GM12878 (cell line): ENCODE measurements around the gene COL26A1. TPM values are rescaled to one million over a fixed set of nuclear protein-coding genes. Genes with fewer than 3 reads are reported as not detected.

Source experiments
- ATAC-seq: fragments of 200-7000 bp; cut with Tn5 transposase; 3 replicates; pipeline ENCODE4 v1.9.1; 2020; ENCODE audit warnings: mild to moderate bottlenecking, moderate library complexity
- BruUV-seq: library from RNA; stranded (reverse); fragments of 400-500 nt; replicated peaks from 2 replicates; lab custom pipeline; 2021; lab: Mats Ljungman, UMichigan
- CTCF ChIA-PET: fragments of 300-600 bp; sonication (Branson Sonifier 250); formaldehyde crosslinking; extraction: SDS; loops from one replicate; lab custom pipeline; 2021; ENCODE audit warnings: inconsistent platforms; lab: Yijun Ruan, JAX
- POLR2A ChIA-PET: fragments of 350-600 bp; formaldehyde crosslinking; extraction: SDS; loops from one replicate; lab custom pipeline; 2021; ENCODE audit warnings: inconsistent platforms; lab: Charles Lee
- RAD21 ChIA-PET: fragments of 300-600 bp; sonication (Branson Sonifier 250); formaldehyde crosslinking; loops from one replicate; lab custom pipeline; 2023; ENCODE audit warnings: antibody characterized with exemption; ENCODE audit not compliant: unreplicated experiment; lab: Charles Lee
- SMC1A ChIA-PET: fragments of 300-600 bp; sonication (Branson Sonifier 250); formaldehyde crosslinking; loops from one replicate; lab custom pipeline; 2023; ENCODE audit not compliant: unreplicated experiment, uncharacterized antibody; lab: Charles Lee
- DNase-seq: peaks from one replicate; pipeline ENCODE4 v3.0.0-alpha.2; 2011; ENCODE audit warnings: low read depth, low spot score
- FAIRE-seq: peaks from 3 replicates; lab custom pipeline; 2011; peaks lifted over from hg19 to GRCh38; lab: Jason Lieb, UNC
- H2AFZ ChIP-seq: 2 replicates; pipeline ENCODE4 v1.6.0; 2011; ENCODE audit warnings: low read depth, low read length, control low read depth; ENCODE audit not compliant: control insufficient read depth
- H3K27ac ChIP-seq: 2 replicates; pipeline ENCODE4 v1.5.1; 2011; ENCODE audit warnings: control low read depth; ENCODE audit not compliant: control insufficient read depth, insufficient read depth
- H3K27me3 ChIP-seq, 2 experiments: replicated peaks in 1 of 2; 2 replicates each; pipeline versions ENCODE4 v1.6.0 to v1.6.1; 2011; ENCODE audit warnings: low read length in 1 of 2; ENCODE audit not compliant: control insufficient read depth in 2 of 2, insufficient read depth in 2 of 2
- H3K36me3 ChIP-seq, 2 experiments: 2 replicates each; pipeline ENCODE4 v1.5.1; 2011; ENCODE audit warnings: low read length in 1 of 2; ENCODE audit not compliant: control insufficient read depth in 2 of 2, insufficient read depth in 2 of 2
- H3K4me1 ChIP-seq: 2 replicates; pipeline ENCODE4 v1.6.1; 2011; ENCODE audit warnings: mild to moderate bottlenecking, low read length, moderate library complexity, mixed read lengths; ENCODE audit not compliant: control insufficient read depth, insufficient read depth
- H3K4me2 ChIP-seq: 2 replicates; pipeline ENCODE4 v1.6.0; 2011; ENCODE audit warnings: control low read depth; ENCODE audit not compliant: control insufficient read depth, insufficient read depth
- H3K4me3 ChIP-seq: fragments of 200-600 bp; sonication (generic); 2 replicates; pipeline ENCODE4 v1.5.1; 2016
- H3K79me2 ChIP-seq: 2 replicates; pipeline ENCODE4 v1.6.0; 2011; ENCODE audit warnings: low read length; ENCODE audit not compliant: control insufficient read depth, insufficient read depth
- H3K9ac ChIP-seq: 2 replicates; pipeline ENCODE4 v1.8.0; 2011; ENCODE audit warnings: low read length, control low read depth, mixed read lengths; ENCODE audit not compliant: control insufficient read depth, insufficient read depth
- H3K9me3 ChIP-seq: replicated peaks from 3 replicates; pipeline ENCODE4 v1.5.1; 2011; ENCODE audit warnings: mild to moderate bottlenecking, low read length; ENCODE audit not compliant: control insufficient read depth, insufficient read depth
- H4K20me1 ChIP-seq: 2 replicates; pipeline ENCODE4 v1.6.0; 2011; ENCODE audit not compliant: control insufficient read depth, insufficient read depth
- CEBPB ChIP-seq, 2 experiments: fragments of 150-350 bp in 1 of 2; IDR thresholded peaks; 2 replicates each; pipeline ENCODE4 v1.6.1; 2012 to 2014; ENCODE audit warnings: low read depth in 2 of 2, low read length in 2 of 2, borderline replicate concordance in 1 of 2, inconsistent platforms in 1 of 2
- CHD2 ChIP-seq: IDR thresholded peaks from 2 replicates; pipeline ENCODE4 v1.6.1; 2011; ENCODE audit warnings: low read depth, low read length, improper control_type of control experiment, borderline replicate concordance
- DPF2 ChIP-seq: fragments of 450-650 bp; IDR thresholded peaks from 2 replicates; pipeline ENCODE4 v1.6.1; 2017; ENCODE audit warnings: mild to moderate bottlenecking
- IKZF1 ChIP-seq: fragments of 450-650 bp; conservative IDR thresholded peaks from 2 replicates; pipeline ENCODE4 v1.6.1; 2017; ENCODE audit warnings: antibody characterized with exemption, mild to moderate bottlenecking
- JUND ChIP-seq: IDR thresholded peaks from 2 replicates; pipeline ENCODE4 v1.6.1; 2012; ENCODE audit warnings: low read depth, mild to moderate bottlenecking, low read length, improper control_type of control experiment, moderate library complexity
- MEF2B ChIP-seq: fragments of 450-650 bp; IDR thresholded peaks from 2 replicates; pipeline ENCODE4 v1.6.1; 2018; ENCODE audit warnings: mild to moderate bottlenecking, moderate library complexity; ENCODE audit not compliant: partially characterized antibody, poor library complexity, severe bottlenecking
- MTA2 ChIP-seq: fragments of 450-650 bp; IDR thresholded peaks from 2 replicates; pipeline ENCODE4 v1.6.1; 2016; ENCODE audit warnings: low read depth, mild to moderate bottlenecking, moderate library complexity
- PAX8 ChIP-seq: fragments of 450-650 bp; IDR thresholded peaks from 2 replicates; pipeline ENCODE4 v1.6.1; 2017; ENCODE audit warnings: mild to moderate bottlenecking, moderate library complexity
- POLR2AphosphoS5 ChIP-seq: IDR thresholded peaks from 2 replicates; pipeline ENCODE4 v1.6.1; 2011; ENCODE audit warnings: mild to moderate bottlenecking, low read length, inconsistent platforms
- RAD21 ChIP-seq: IDR thresholded peaks from 2 replicates; pipeline ENCODE4 v1.6.1; 2011; ENCODE audit warnings: mild to moderate bottlenecking, low read depth, low read length, moderate library complexity; ENCODE audit not compliant: insufficient read depth
- WRNIP1 ChIP-seq: IDR thresholded peaks from 2 replicates; pipeline ENCODE4 v1.6.1; 2011; ENCODE audit warnings: low read depth, low read length, improper control_type of control experiment, borderline replicate concordance
- YBX1 ChIP-seq: fragments of 450-650 bp; IDR thresholded peaks from 2 replicates; pipeline ENCODE4 v1.6.1; 2016; ENCODE audit warnings: antibody characterized with exemption
- YY1 ChIP-seq: IDR thresholded peaks from 2 replicates; pipeline ENCODE4 v1.6.1; 2011; ENCODE audit warnings: low read depth, mild to moderate bottlenecking, low read length
- ZNF217 ChIP-seq: fragments of 450-650 bp; IDR thresholded peaks from 2 replicates; pipeline ENCODE4 v1.6.1; 2017; ENCODE audit warnings: antibody characterized with exemption, mild to moderate bottlenecking
- ZNF274 ChIP-seq: IDR thresholded peaks from one replicate; pipeline ENCODE4 v1.8.0; 2011; ENCODE audit not compliant: insufficient read length, insufficient read depth
- ZZZ3 ChIP-seq: IDR thresholded peaks from 2 replicates; pipeline ENCODE4 v1.6.1; 2011; ENCODE audit warnings: low read depth; ENCODE audit not compliant: control insufficient read depth, insufficient read length
- WGBS: methylation state at CpG from one replicate; pipeline ENCODE4 v1.1.6; 2016; ENCODE audit warnings: low lambda C conversion rate; ENCODE audit not compliant: insufficient replicate concordance, insufficient coverage; ENCODE audit errors: missing lambda C conversion rate; 5-methylcytosine and 5-hydroxymethylcytosine counted together
- in situ Hi-C: fragments of 300-500 bp; cut with MboI; formaldehyde crosslinking; loops from 9 replicates; pipeline ENCODE4 v1.14.3; 2018; ENCODE audit warnings: mixed read lengths
- intact Hi-C: fragments of 100-400 bp; cut with micrococcal nuclease; formaldehyde crosslinking; loops from one replicate; pipeline ENCODE4 v1.14.2; 2022; ENCODE audit not compliant: unreplicated experiment
- polyA plus RNA-seq, 11 experiments: library from polyadenylated mRNA; depleted of rRNA in 4 of 11; unstranded in 6 of 11; stranded (reverse) in 5 of 11; fragments of >200 nt; fragmentation: Nextera tagmentation in 4 of 11; fragmentation: Illumina TruSeq in 1 of 11; extraction: Ambion mirVana in 4 of 11; extraction: Trizol in 1 of 11; gene quantifications; 1 replicate in 1 of 11; 2 replicates in 10 of 11; pipeline versions ENCODE4 v1.2.1 to v1.2.3, GENCODE V29; 2011 to 2016; ENCODE audit warnings: inconsistent platforms in 2 of 11, missing spikeins in 2 of 11, low read depth in 1 of 11
- total RNA-seq, 4 experiments: library from RNA; depleted of rRNA in 3 of 4; stranded (reverse); fragments of >200 nt in 3 of 4; fragmentation: Illumina TruSeq in 1 of 4; extraction: Trizol in 1 of 4; gene quantifications; 2 replicates each; pipeline versions ENCODE4 v1.2.1 to v1.2.3, GENCODE V29; 2013 to 2021
- TF ChIP-seq, protein P1 (sequence below), 3 experiments: IDR thresholded peaks in 2 of 3; conservative IDR thresholded peaks in 1 of 3; 2 replicates each; pipeline ENCODE4 v1.5.1; 2011; ENCODE audit warnings: low read depth in 3 of 3, low read length in 3 of 3, mild to moderate bottlenecking in 3 of 3, control low read depth in 2 of 3, moderate library complexity in 2 of 3, inconsistent platforms in 1 of 3, mixed read lengths in 1 of 3; ENCODE audit not compliant: control insufficient read depth in 2 of 3, insufficient read depth in 1 of 3; ENCODE audit errors: extremely low read depth in 1 of 3
- TF ChIP-seq, protein P2 (sequence below): fragments of 450-650 bp; IDR thresholded peaks from 2 replicates; pipeline ENCODE4 v1.6.1; 2017; ENCODE audit warnings: mild to moderate bottlenecking, moderate library complexity

Gene COL26A1
- total and polyA plus RNA-seq, 10 of the 15 experiments (the other 5 are each of a cell fraction or from before 2014, with no cell fraction given) = 0.08 TPM; not detected in 9

DNA sequence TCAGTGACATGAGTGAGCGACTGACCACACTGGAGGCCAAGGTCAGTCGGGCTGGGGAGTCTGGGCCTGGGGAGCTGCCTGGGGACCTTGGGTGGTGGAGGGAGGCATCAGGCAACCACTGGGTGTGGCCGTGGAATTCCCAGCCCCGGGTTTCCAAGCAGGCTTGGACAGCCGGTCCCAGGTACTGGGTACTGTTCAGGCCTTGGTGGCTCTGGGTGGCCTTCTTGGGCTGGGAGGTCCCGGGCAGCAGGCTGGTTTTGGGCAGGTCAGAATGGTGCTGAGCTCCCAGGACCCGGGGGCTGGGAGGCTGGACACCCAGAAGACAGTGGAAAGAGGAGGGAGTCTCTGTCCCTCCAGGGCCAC is 170.4 kb downstream of the COL26A1 start:
- POLR2A ChIA-PET = no interaction called here
- FAIRE-seq = no peak
- 40% methylated on average over 7 of the region's 7 CpGs for WGBS
- RAD21 ChIA-PET = interaction anchor here (0.5 kb wide), 1 partner anchor 64 kb away, joined by 4 read pairs; no protein-coding TSS in a partner anchor
- H3K36me3 ChIP-seq = no peaks in the 10 kb centered on the region
- SMC1A ChIA-PET = no interaction called here
- no peak overlapping the region for H3K4me2 ChIP-seq
- no peak for DNase-seq
- H3K9ac ChIP-seq = no peak overlapping the region
- intact Hi-C loops = no loop called here
- H3K4me1 ChIP-seq = no peaks in the 10 kb centered on the region
- in situ Hi-C loops = no loop called here
- H3K4me3 ChIP-seq = no peak overlapping the region
- no peak overlapping the region for H3K27ac ChIP-seq
- no peaks in the 10 kb centered on the region; a peak in 1 of 4 replicates for H3K27me3 ChIP-seq
- no peak for ATAC-seq
- no TSS peak for BruUV-seq
- CTCF ChIA-PET = no interaction called here
- TF ChIP-seq, protein P1, sequence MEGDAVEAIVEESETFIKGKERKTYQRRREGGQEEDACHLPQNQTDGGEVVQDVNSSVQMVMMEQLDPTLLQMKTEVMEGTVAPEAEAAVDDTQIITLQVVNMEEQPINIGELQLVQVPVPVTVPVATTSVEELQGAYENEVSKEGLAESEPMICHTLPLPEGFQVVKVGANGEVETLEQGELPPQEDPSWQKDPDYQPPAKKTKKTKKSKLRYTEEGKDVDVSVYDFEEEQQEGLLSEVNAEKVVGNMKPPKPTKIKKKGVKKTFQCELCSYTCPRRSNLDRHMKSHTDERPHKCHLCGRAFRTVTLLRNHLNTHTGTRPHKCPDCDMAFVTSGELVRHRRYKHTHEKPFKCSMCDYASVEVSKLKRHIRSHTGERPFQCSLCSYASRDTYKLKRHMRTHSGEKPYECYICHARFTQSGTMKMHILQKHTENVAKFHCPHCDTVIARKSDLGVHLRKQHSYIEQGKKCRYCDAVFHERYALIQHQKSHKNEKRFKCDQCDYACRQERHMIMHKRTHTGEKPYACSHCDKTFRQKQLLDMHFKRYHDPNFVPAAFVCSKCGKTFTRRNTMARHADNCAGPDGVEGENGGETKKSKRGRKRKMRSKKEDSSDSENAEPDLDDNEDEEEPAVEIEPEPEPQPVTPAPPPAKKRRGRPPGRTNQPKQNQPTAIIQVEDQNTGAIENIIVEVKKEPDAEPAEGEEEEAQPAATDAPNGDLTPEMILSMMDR (IDR thresholded peaks at IDR 0.05 in 2 of 3, conservative IDR thresholded peaks at IDR 0.05 in 1 of 3; ENCODE audit: control insufficient read depth in 2 of 3, extremely low read depth in 1 of 3, insufficient read depth in 1 of 3, low read depth in 3 of 3, low read length in 3 of 3) = no peak
- TF ChIP-seq PAX8 (no peak), YY1 (no peak), JUND (no peak), POLR2AphosphoS5 (no peak), ZNF217 (no peak), CEBPB (IDR thresholded peaks at IDR 0.05; ENCODE audit: borderline replicate concordance in 1 of 2, low read depth in 2 of 2, low read length in 2 of 2) (no peak), ZNF274 (no peak), IKZF1 (no peak), ZZZ3 (no peak), MTA2 (no peak), WRNIP1 (no peak), YBX1 (no peak), MEF2B (no peak), CHD2 (no peak), DPF2 (no peak), RAD21 (no peak)
- TF ChIP-seq, protein P2, sequence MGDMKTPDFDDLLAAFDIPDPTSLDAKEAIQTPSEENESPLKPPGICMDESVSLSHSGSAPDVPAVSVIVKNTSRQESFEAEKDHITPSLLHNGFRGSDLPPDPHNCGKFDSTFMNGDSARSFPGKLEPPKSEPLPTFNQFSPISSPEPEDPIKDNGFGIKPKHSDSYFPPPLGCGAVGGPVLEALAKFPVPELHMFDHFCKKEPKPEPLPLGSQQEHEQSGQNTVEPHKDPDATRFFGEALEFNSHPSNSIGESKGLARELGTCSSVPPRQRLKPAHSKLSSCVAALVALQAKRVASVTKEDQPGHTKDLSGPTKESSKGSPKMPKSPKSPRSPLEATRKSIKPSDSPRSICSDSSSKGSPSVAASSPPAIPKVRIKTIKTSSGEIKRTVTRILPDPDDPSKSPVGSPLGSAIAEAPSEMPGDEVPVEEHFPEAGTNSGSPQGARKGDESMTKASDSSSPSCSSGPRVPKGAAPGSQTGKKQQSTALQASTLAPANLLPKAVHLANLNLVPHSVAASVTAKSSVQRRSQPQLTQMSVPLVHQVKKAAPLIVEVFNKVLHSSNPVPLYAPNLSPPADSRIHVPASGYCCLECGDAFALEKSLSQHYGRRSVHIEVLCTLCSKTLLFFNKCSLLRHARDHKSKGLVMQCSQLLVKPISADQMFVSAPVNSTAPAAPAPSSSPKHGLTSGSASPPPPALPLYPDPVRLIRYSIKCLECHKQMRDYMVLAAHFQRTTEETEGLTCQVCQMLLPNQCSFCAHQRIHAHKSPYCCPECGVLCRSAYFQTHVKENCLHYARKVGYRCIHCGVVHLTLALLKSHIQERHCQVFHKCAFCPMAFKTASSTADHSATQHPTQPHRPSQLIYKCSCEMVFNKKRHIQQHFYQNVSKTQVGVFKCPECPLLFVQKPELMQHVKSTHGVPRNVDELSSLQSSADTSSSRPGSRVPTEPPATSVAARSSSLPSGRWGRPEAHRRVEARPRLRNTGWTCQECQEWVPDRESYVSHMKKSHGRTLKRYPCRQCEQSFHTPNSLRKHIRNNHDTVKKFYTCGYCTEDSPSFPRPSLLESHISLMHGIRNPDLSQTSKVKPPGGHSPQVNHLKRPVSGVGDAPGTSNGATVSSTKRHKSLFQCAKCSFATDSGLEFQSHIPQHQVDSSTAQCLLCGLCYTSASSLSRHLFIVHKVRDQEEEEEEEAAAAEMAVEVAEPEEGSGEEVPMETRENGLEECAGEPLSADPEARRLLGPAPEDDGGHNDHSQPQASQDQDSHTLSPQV = no peak
- TF ChIP-seq, all 136 proteins: peak for 0
- no peak overlapping the region for H2AFZ ChIP-seq
- H4K20me1 ChIP-seq = no peaks in the 10 kb centered on the region
- H3K9me3 ChIP-seq = no peaks in the 10 kb centered on the region; the same call in 2 of the 3 replicates
- H3K79me2 ChIP-seq = no peaks in the 10 kb centered on the region
